Stimulated activated CD4-positive, alpha-beta T cell treated with anti-CD3 and anti-CD28 coated beads, Interleukin-12 subunit alpha, Interleukin-12 subunit beta, amount 100 ng/mL, for 24 hours (primary cell): ENCODE data around the gene ZSCAN22.
A peak's percentile ranks its signal among the peaks of the same experiment; 100 is the strongest.
"Not testable (repeated sequence)": the region's sequence is repeated elsewhere in the genome, so short reads cannot be mapped to it uniquely, and the experiment has no call there.

ENCODE experiments used
- DNase-seq, 2 experiments: peaks; one replicate each; pipeline ENCODE4 v3.0.0-alpha.2; 2020; ENCODE audit warnings: low read depth in 2 of 2

Gene ZSCAN22

GRCh38 chr19:58326914-58327726 is at the start of gene ZSCAN22:
TSS of gene ZSCAN22 (plus strand) at chr19:58326994. CDS start at chr19:58334803, 7,809 bp downstream.
- DNase-seq: peak; percentile 81 to 92

DNA sequence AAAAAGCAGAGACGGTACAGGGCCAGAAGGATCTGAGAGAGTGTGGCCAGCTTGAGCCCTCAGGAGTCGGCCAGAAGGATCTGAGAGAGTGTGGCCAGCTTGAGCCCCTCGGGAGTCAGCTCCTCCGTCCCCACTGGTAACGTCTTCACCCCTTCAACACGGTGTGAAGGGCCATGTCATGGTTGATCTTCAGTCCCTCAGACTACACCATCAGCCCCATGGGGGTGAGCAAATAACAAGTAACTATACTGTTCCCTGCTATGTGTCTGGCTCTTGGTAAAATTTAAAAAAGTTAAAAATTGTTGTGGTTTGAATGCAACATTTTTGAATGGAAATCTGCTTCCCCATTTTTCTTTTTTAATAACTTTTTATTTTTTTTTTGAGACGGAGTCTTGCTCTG is 49.6 kb upstream of the ZSCAN22 start:
- no peak for DNase-seq

DNA sequence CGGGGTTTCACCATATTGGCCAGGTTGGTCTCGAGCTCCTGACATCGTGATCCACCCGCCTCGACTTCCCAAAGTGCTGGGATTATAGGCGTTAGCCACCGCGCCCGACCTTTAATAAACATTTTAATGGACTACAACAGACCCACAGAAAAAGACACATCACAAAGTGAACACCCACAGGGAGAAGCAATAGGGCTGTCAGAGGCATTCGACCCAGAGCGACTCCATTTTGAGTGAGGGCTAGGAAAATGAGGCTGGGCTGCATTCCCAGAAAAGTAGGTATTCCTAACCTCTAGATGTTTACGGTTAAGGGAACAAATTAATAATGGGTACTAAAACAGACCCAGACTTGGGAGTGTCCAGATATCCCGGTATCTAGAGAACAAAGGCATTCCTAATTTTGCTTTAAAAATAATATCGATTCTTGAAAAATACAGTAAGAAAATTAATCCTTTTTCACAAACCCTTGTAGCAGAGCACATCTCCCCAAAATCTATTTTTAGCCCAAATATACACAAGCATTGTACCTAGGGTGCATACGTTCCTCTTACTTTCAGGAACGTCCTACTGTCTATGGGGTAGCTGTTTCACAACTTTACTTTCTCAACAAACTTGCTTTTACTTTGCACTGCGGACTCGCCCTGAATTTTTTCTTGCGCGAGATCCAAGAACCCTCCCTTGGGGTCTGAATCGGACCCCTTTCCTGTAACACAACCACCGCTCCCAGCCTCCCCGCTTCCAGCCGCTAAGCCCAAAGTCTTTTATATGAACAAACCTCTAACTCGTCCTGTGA is 48.9 kb upstream of the ZSCAN22 start:
- no peak for DNase-seq

- DNase-seq: peak; percentile 96 to 98
Measured at GRCh38 chr19:58278541-58279041, 48.2 kb upstream of the ZSCAN22 start, which contains the start of gene ZNF8. TSS of gene ZNF8 (plus strand) at chr19:58278955. CDS start at chr19:58279082, 127 bp downstream.

DNA sequence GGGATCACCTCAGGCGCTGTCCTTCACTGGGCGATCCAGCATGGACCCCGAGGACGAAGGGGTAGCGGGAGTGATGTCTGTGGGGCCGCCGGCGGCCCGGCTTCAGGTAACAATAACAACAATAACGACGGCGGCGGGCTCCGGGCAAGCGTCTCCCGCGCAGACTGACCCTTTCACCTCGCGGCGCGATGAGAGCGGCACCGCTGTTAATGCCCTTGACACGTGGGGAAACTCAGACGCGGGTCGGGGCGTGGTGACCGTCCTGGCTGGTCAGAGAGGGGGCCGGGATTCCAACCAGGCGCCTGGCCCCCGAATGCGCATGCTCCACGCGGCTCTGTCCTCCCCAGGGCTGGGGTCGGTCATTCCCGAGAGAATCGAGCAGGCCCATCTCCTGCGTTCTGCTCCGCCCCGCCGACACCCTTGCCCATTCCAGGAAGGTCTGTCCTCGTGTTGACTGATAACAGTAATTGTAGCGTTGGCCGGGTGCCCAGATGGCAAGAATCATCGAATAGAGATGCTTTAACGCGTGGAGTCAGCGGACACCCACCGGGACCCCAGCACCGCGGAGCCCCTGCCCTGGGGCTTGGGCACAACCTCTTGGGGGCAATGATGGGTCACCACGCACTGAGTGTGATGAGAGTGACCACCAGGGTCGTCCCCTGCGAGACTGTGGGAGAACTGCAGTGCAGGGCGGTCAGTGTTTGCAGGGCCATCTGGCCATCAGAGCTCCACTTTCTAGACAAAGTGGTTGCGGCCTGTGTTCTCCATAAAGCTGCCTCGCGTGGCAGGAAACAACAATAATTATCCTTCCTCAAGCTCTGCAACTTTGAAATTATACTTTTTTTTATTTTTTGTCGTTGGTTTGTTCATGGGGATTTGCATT is 47.5 kb upstream of the ZSCAN22 start:
- DNase-seq: peak; percentile 6 to 46

- no peak for DNase-seq
Measured at GRCh38 chr19:58279925-58280316, 46.9 kb upstream of the ZSCAN22 start.

DNA sequence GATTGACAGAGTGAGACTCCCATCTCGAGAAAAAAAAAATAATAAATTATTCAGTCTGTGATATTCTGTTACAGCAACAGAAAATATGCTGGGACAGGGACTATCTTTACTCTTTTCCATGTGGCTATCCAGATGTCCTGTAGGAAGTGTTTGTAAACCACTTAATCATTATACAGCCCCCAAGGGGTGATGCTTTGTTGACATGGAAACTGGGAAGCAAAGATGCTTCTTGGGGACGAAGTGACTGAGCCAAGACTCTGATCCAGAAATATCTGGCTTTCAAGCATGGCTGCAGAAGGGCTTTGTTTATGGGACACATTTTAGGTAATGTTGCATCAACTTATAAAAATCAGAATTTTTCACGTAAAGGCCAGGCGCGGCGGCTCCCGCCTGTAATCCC is 42.6 kb upstream of the ZSCAN22 start:
- no peak for DNase-seq

GRCh38 chr19:58291943-58292342 is 34.9 kb upstream of the ZSCAN22 start:
- DNase-seq: no peak

- DNase-seq: no peak
Measured at GRCh38 chr19:58294743-58295374, 31.9 kb upstream of the ZSCAN22 start.

- no peak for DNase-seq
Measured at GRCh38 chr19:58296104-58296503, 30.7 kb upstream of the ZSCAN22 start.

GRCh38 chr19:58300620-58301019 is 26.2 kb upstream of the ZSCAN22 start:
- DNase-seq: no peak

GRCh38 chr19:58304255-58304654 is 22.5 kb upstream of the ZSCAN22 start:
- DNase-seq: no peak

- DNase-seq: no peak
Measured at GRCh38 chr19:58304748-58305064, 22.1 kb upstream of the ZSCAN22 start.

DNA sequence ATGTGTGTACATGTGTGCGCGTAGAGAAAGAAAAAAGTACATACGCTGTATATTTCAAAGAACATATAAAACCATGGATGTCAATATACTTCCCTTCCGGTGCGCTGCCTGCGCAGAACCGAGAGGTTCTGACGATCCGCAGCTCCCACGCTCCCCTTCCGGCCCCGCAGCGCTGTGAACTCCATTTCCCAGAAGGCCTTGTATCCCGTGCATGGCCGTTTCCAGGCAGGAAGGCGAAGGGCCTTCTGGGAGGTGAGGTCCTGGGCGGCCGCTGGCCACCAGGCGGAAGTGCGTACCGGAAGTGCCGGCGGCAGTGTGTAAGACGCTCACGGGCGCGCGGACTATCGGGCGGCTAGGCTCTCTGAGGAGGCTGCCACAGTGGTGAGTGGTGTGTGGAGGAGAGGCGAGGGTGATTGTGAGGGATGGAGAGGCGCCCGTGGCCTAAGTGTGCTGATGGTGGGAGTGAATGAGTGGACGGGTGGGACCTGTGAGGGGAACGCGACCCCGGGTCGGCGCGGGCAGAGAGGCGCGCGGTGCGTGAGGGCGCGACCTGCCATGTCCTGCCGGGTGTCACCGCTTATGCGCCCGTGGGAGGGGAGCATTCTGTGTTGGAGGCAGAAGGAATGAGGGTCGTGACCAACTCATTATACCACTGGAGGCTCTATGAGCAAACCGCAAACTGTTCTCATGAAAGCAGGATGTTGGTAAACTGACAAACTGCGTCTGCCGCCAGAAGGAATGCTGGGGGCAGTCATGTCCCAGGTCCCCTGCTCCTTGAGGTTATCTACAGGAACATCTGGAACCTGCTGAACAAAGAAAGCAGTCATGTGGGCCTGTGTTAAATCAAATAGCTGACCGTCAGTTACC is 21.5 kb upstream of the ZSCAN22 start, which contains the start of gene ERVK3-1:
Gene ERVK3-1 (plus strand): TSS at position 313 of the 867 bp plus-strand sequence. CDS start 6,792 bp downstream, outside the sequence.
- peak; percentile 89 to 90 for DNase-seq

DNA sequence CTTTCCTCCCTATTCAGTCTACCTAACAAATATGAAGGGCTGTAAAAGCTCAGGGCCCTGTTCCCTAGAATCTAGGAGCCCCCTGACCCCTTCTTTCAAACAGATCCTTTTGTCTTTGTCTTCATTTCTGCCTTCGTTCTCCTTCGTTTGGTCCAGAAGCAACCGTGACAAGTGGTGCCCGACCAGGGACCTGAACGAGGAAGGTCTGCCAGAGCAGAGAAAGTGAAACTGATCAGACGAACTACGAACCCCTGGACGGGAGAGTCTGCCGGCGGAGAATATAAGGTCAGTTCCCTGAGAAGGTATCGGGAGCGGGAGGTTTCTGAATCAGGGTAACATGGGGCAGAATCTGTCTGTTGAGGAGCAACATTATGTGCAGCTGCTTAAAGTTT is 20.9 kb upstream of the ZSCAN22 start:
- no peak for DNase-seq

DNA sequence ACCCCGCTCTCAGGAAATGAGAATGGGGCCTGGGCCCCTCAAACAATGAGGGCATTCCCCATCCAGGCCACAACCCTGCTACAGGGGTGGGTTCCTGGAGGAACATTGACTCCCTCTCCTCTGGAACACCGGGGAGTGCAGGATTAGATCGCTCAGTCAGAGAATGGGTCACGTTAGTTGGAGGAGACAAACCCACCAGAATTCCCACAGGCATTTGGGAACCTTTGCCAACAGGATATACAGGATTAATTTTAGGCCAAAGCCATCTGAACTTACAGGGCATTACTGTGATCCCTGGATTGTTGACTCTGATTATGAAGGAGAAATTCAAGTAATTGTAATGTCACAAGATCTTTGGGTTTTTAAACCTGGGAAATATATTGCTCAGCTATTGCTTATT is 19.1 kb upstream of the ZSCAN22 start:
- no peak for DNase-seq

GRCh38 chr19:58310685-58311084 is 16.1 kb upstream of the ZSCAN22 start:
- DNase-seq: not testable (repeated sequence)

GRCh38 chr19:58311345-58311865 is 15.4 kb upstream of the ZSCAN22 start:
- DNase-seq: no peak

DNA sequence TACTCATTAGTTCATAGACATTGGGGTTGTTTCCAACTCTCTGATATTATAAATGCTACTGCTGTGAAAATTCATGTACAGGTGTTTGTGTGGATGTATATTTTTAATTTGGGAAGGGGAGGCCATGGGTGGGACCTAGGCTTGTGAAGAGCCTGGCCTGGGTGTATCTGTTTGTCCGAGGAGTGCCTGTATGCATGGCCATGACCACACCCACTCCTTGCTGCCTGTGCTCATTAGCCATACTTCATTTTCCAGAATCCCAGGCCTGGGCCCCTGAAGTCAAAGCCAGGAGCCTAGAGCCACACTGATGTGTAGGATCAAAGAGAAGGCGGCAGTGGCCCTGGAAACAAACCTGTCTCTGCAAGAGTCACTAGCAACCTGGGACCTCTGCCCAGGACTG is 11.2 kb upstream of the ZSCAN22 start:
- DNase-seq: no peak
